ENCODE data around the gene ZMYM3. TPM values are rescaled to one million over a fixed set of nuclear protein-coding genes. Genes with fewer than 3 reads are reported as not detected.

Gene ZMYM3
- total and polyA plus RNA-seq, 2 experiments from 2014 or later = 31.0 to 71.1 TPM

- no peak for TF ChIP-seq ETS1 (IDR thresholded peaks at IDR 0.05)
- no peak for TF ChIP-seq POLR2AphosphoS5 (IDR thresholded peaks at IDR 0.05; ENCODE audit: low read depth)
Measured at GRCh38 chrX:71221145-71221544, 32.8 kb downstream of the ZMYM3 start (continued).

- Histone ChIP-seq H3K27ac (ENCODE audit: low read depth) (no peak overlapping the region), H4K20me1 (replicated peaks; ENCODE audit: insufficient read depth) (no peaks in the 10 kb centered on the region), H3K36me3 (ENCODE audit: insufficient read depth) (no peaks in the 10 kb centered on the region), H3K27me3 (ENCODE audit: insufficient read depth) (no peaks in the 10 kb centered on the region), H3K4me3 (no peak overlapping the region), H3K79me2 (replicated peaks; ENCODE audit: insufficient read depth) (no peaks in the 10 kb centered on the region), H3F3A (replicated peaks; ENCODE audit: low read depth) (no peaks in the 10 kb centered on the region), H3K4me1 (ENCODE audit: insufficient read depth) (peaks cover 7% of the 10 kb centered on the region; the same call in 1 of the 2 replicates), H3K9me2 (ENCODE audit: insufficient read depth) (no peaks in the 10 kb centered on the region), H2AFZ (no peak overlapping the region), H3K4me2 (no peak overlapping the region)
- Mint-ChIP-seq H3K27me3 (ENCODE audit: insufficient read depth, low read depth, poor library complexity) (peaks cover 1% of the 10 kb centered on the region), H3K9me3 (no peaks in the 10 kb centered on the region; the same call in 2 of the 3 replicates), H3K4me3 (no peak overlapping the region), H3K36me3 (ENCODE audit: low read depth) (no peaks in the 10 kb centered on the region), H3K4me1 (peaks cover 28% of the 10 kb centered on the region), H3K27ac (no peak overlapping the region)
- ATAC-seq (no peak), DNase-seq (ENCODE audit: low spot score) (no peak)
- no peak for TF ChIP-seq JUNB (IDR thresholded peaks at IDR 0.05; ENCODE audit: unreplicated experiment)
- no peak for TF ChIP-seq ZNF462 (CRISPR knock-in tag; IDR thresholded peaks at IDR 0.05)
- no peak for TF ChIP-seq ZNF114 (CRISPR knock-in tag; IDR thresholded peaks at IDR 0.05)
- TF ChIP-seq EZH2 (IDR thresholded peaks at IDR 0.05; ENCODE audit: low read depth, unreplicated experiment) = no peak
- no peak for TF ChIP-seq ZNF331 (CRISPR knock-in tag; IDR thresholded peaks at IDR 0.05; ENCODE audit: low read depth)
- no peak for TF ChIP-seq CREB1 (CRISPR knock-in tag; IDR thresholded peaks at IDR 0.05; ENCODE audit: low read depth)
- TF ChIP-seq POLR2AphosphoS5 (IDR thresholded peaks at IDR 0.05; ENCODE audit: low read depth) = no peak
- TF ChIP-seq ETS1 (IDR thresholded peaks at IDR 0.05) = no peak
- TF ChIP-seq STAT1 (IDR thresholded peaks at IDR 0.05; ENCODE audit: unreplicated experiment) = no peak
- TF ChIP-seq EZH2phosphoT487 (IDR thresholded peaks at IDR 0.05; ENCODE audit: unreplicated experiment) = no peak
- TF ChIP-seq NANOG (IDR thresholded peaks at IDR 0.05; ENCODE audit: borderline replicate concordance) = no peak
- TF ChIP-seq REST (IDR thresholded peaks at IDR 0.05; ENCODE audit: unreplicated experiment) = no peak
Measured at GRCh38 chrX:71217298-71217697, 36.6 kb downstream of the ZMYM3 start.
